ENCODE data around the gene NOTUM. TPM values are rescaled to one million over a fixed set of nuclear protein-coding genes. Genes with fewer than 3 reads are reported as not detected.

NOTUM gene
- total and polyA plus RNA-seq, 9 of the 15 experiments (the other 6 are each of a cell fraction or from before 2014, with no cell fraction given), result 0.03 to 14.0 (median 4.1) TPM

DNA sequence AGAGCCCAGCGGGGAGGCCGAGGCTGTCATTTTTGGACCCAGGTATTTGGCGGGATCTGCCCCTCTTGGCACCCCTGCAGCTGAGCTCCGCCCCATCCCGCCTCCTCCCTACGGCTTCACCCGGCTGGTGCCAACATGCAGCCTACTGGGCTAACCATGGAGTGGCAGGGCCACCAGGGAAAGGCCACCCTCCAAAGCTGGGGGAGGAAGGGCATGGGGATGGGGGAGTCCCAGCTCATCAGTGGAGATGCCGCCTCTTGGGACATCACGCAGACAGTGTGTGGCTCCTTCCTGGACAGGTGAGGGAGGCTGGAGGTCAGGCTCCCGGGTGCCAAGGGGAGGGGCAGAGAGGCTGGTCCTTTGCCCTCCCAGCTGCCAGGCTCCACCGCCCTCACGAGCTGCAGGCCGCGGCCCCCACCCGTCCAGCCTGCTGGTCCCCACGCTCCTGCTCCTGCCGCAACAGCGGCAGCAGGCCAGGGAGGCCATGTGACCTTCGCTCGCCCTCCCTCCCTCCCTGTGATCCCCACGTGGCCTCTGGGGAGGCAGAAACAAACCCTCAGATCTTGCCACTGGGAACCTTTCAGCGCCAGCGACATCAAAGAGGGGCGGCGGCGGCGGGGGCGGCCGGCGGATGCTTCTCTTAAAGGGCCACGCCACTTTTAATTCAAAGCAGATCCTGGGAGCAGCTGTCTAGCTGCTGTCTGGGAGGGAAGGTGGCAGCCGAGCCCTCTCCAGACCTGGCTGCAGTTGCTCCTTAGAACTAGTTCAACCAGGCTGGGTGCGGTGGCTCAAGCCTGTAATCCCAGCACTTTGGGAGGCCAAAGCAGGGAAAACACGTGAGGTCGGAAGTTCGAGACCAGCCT is 6.8 kb upstream of the NOTUM start:
- H3K4me2 ChIP-seq (ENCODE audit: insufficient read depth, low read length), result peak overlapping the region; percentile 48
- TF ChIP-seq CREB1 (IDR thresholded peaks at IDR 0.05), result no peak
- 0 out of 2 replicates have a peak, but pooled peaks have one; percentile 8 for TF ChIP-seq CREB1 (CRISPR knock-in tag; IDR thresholded peaks at IDR 0.05)
- no peak for TF ChIP-seq KAT8 (IDR thresholded peaks at IDR 0.05; ENCODE audit: low read depth)
- TF ChIP-seq MEIS2 (IDR thresholded peaks at IDR 0.05; ENCODE audit: partially characterized antibody), result peak; percentile 29
- TF ChIP-seq, protein P1, sequence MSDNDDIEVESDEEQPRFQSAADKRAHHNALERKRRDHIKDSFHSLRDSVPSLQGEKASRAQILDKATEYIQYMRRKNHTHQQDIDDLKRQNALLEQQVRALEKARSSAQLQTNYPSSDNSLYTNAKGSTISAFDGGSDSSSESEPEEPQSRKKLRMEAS (CRISPR knock-in tag; IDR thresholded peaks at IDR 0.05), result peak; percentile 92
- TF ChIP-seq TOE1 (IDR thresholded peaks at IDR 0.05; ENCODE audit: borderline replicate concordance), result peak; percentile 71
- no peak for TF ChIP-seq TOE1 (CRISPR knock-in tag; IDR thresholded peaks at IDR 0.05; ENCODE audit: borderline replicate concordance, low read depth)
- TF ChIP-seq, protein P2, sequence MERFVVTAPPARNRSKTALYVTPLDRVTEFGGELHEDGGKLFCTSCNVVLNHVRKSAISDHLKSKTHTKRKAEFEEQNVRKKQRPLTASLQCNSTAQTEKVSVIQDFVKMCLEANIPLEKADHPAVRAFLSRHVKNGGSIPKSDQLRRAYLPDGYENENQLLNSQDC (CRISPR knock-in tag; IDR thresholded peaks at IDR 0.05), result no peak
- TF ChIP-seq TCF7 (IDR thresholded peaks at IDR 0.05; ENCODE audit: borderline replicate concordance), result peak; percentile 99
- peak; percentile 86 for TF ChIP-seq LEF1 (IDR thresholded peaks at IDR 0.05)
- peak; percentile 19; the same call in 1 of the 2 replicates for TF ChIP-seq TCF3 (CRISPR knock-in tag; IDR thresholded peaks at IDR 0.05)
- TF ChIP-seq CXXC5 (CRISPR knock-in tag; IDR thresholded peaks at IDR 0.05), result peak; percentile 59; the same call in 1 of the 2 replicates
- TF ChIP-seq FOXA3 (CRISPR knock-in tag; conservative IDR thresholded peaks at IDR 0.05 in 1 of 2, IDR thresholded peaks at IDR 0.05 in 1 of 2), result no peak; a peak in 1 of 4 replicates
- TF ChIP-seq MYC (IDR thresholded peaks at IDR 0.05; ENCODE audit: low read depth, low read length), result peak; percentile 88
- TF ChIP-seq MYC (CRISPR knock-in tag; IDR thresholded peaks at IDR 0.05; ENCODE audit: borderline replicate concordance, low read depth), result no peak
- TF ChIP-seq BHLHE40 (IDR thresholded peaks at IDR 0.05; ENCODE audit: low read length), result 0 out of 2 replicates have a peak, but pooled peaks have one; percentile 25
- TF ChIP-seq TCF7L2 (IDR thresholded peaks at IDR 0.05; ENCODE audit: low read depth, low read length), result peak; percentile 73
- peak; percentile 73 for TF ChIP-seq POLR2G (IDR thresholded peaks at IDR 0.05; ENCODE audit: low read depth, low read length)
- TF ChIP-seq CBFB (CRISPR knock-in tag; IDR thresholded peaks at IDR 0.05), result 0 out of 2 replicates have a peak, but pooled peaks have one; percentile 56
- TF ChIP-seq, protein P3, sequence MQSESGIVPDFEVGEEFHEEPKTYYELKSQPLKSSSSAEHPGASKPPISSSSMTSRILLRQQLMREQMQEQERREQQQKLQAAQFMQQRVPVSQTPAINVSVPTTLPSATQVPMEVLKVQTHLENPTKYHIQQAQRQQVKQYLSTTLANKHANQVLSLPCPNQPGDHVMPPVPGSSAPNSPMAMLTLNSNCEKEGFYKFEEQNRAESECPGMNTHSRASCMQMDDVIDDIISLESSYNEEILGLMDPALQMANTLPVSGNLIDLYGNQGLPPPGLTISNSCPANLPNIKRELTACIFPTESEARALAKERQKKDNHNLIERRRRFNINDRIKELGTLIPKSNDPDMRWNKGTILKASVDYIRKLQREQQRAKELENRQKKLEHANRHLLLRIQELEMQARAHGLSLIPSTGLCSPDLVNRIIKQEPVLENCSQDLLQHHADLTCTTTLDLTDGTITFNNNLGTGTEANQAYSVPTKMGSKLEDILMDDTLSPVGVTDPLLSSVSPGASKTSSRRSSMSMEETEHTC (IDR thresholded peaks at IDR 0.05), result peak; percentile 65

More for the DNA sequence above, 6.8 kb upstream of the NOTUM start:
- BruUV-seq (replicated peaks), result no TSS peak
- 34% methylated on average over 22 of the region's 36 CpGs for WGBS (ENCODE audit: insufficient coverage, low coverage, missing lambda C conversion rate)
- Histone ChIP-seq H3K9ac (ENCODE audit: insufficient read depth in 1 of 2, low read depth in 2 of 2, low read length in 2 of 2) (peak overlapping the region; percentile 40 to 90; a peak in 3 of 4 replicates), H4K20me1 (replicated peaks; ENCODE audit: control insufficient read depth, insufficient read depth, low read length) (no peaks in the 10 kb centered on the region), H3K36me3 (ENCODE audit: control insufficient read depth, insufficient read depth, low read length) (no peaks in the 10 kb centered on the region), H3K4me1 (replicated peaks in 1 of 2; ENCODE audit: control insufficient read depth in 2 of 2, insufficient read depth in 2 of 2, low read length in 2 of 2) (peaks cover 9 to 50% of the 10 kb centered on the region in 2 experiments), H3K4me3 (no peak overlapping the region), H3K27ac (ENCODE audit: extremely low read depth, low read depth, low read length) (peak overlapping the region; percentile 41; the same call in 2 of the 3 replicates), H2AFZ (ENCODE audit: low read depth, low read length) (peak overlapping the region; percentile 97), H3K9me1 (ENCODE audit: control insufficient read depth, insufficient read depth, low read length) (no peaks in the 10 kb centered on the region), H3K27me3 (ENCODE audit: control insufficient read depth in 2 of 2, insufficient read depth in 2 of 2, low read length in 2 of 2) (no peaks in the 10 kb centered on the region), H3K9me3 (replicated peaks; ENCODE audit: control insufficient read depth, insufficient read depth, low read depth, low read length) (no peaks in the 10 kb centered on the region), H3K79me2 (ENCODE audit: control insufficient read depth, insufficient read depth, low read length) (no peaks in the 10 kb centered on the region)
- peak; percentile 94 for ATAC-seq
- ChIA-PET POLR2A (interaction anchor here (0.6 to 1.1 kb wide), 2 partner anchors 8 to 14 kb away, joined by 3 to 4 read pairs; no protein-coding TSS in a partner anchor), CTCF (ENCODE audit: low intra/inter-chr PET ratio) (interaction anchor here (0.6 kb wide), 1 partner anchor 78 kb away, joined by 7 read pairs; no protein-coding TSS in a partner anchor)
- in situ Hi-C loops (cut with MboI), result no loop called here
- peak; percentile 59 for FAIRE-seq
- peak; percentile 81 to 97 (median 87) for DNase-seq (ENCODE audit: extremely low read depth in 1 of 4, low spot score in 3 of 4)
- intact Hi-C loops (cut with micrococcal nuclease), result no loop called here
